ENCODE data around the gene LCN10.
"Not testable (repeated sequence)": the region's sequence is repeated elsewhere in the genome, so short reads cannot be mapped to it uniquely, and the experiment has no call there.

Gene LCN10

DNA sequence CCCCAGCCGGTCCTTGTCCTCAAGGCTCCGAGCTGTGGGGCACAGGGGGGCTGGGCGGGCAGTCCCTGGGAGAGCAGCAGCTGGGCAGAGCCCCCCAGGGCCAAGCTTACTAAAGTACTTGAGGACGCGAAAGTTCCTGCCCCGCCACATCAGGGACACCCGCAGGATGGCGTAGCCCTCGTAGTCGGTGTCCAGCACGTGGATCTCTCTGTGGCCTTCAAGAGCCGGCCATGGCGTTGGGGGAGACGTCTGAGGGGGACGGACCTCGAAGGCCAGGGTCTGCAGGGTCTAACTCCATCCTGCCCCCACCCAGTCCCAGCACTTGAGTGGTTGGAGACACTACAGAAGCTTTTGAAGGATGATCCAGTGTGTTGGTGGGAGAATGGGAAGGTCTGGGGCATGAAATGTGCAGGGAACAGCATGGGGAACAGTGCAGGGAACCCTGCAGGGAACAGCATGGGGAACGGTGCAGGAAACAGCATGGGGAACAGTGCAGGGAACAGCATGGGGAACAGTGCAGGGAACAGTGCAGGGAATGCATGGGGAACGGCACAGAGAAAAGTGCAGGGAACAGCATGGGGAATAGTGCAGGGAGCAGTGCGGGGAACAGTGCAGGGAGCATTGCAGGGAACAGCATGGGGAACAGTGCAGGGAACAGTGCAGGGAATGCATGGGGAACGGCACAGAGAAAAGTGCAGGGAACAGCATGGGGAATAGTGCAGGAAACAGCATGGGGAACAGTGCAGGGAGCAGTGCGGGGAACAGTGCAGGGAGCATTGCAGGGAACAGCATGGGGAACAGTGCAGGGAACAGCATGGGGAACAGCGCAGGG, 12.8 kb upstream of the LCN10 start:
- not testable (repeated sequence) for DNase-seq (ENCODE audit: insufficient read length, low spot score); FAIRE-seq

GRCh38 chr9:136754626-136755301, 12.0 kb upstream of the LCN10 start:
- FAIRE-seq = no peak
- no peak for DNase-seq (ENCODE audit: insufficient read length, low spot score)

DNA sequence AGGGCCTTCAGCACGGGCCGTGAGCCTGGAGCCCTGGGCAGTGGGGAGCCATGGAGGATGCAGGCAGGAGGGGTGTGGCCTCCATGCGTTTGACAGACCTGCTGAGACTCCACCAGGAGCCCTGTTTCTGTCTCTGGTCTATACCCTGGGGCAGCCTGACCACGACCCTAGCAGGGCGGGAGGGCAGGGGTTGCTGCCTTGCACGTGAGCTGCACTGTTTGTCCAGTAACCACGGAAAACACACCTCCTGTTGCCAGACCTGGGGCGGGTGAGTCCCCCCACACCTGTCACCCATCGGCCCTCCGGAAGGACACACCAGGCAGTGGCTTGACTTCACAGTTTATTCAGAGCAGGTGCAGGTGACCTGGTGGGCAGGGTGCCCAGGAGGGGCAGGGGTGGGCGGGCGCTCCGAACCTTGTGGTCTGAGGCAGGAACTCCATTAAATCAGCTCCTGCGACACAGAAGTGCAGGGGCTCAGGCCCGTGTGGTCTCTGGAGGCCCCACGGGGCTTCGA, 11.4 kb upstream of the LCN10 start:
- DNase-seq (ENCODE audit: insufficient read length, low spot score) (no peak), FAIRE-seq (no peak)

DNA sequence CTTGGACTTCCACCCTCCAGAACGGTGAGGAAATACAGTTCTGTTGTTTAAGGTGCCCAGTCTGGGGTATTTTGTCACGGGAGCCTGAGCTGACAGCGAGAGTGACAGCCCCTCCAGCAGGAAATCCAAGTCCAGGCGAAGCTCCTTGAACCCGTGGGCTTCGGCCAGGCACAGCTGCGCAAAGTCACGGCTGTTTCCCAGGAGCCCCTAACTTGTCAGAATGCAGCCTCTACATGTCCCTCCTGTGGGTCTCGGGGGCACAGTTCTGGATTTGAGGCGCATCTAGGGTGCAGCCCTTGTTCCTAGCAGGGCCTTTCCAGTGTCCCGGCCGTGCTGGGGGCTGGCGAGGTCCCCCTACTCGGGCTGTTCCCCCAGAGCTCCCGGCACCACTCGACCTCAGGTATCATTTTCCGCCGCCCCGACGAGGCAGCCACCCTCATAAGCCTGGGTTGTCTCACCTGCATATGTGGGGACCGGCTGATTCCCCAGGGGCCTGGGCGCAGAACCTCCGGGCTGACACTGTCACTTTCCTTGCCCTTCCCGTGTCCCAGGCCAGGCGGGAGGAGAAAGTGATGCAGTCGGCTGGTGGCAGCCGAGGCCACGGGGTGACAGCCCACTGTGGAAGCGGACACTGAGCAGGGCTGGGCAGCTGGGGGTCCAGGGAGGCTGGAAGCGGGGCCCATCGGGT, 10.8 kb upstream of the LCN10 start:
- FAIRE-seq (no peak), DNase-seq (ENCODE audit: insufficient read length, low spot score) (no peak)

- DNase-seq (ENCODE audit: insufficient read length, low spot score) (no peak), FAIRE-seq (no peak)
These were observed 9.1 kb upstream of the LCN10 start for GRCh38 chr9:136751814-136752213.

GRCh38 chr9:136751244-136751643, 8.5 kb upstream of the LCN10 start:
- DNase-seq (ENCODE audit: insufficient read length, low spot score) = no peak

DNA sequence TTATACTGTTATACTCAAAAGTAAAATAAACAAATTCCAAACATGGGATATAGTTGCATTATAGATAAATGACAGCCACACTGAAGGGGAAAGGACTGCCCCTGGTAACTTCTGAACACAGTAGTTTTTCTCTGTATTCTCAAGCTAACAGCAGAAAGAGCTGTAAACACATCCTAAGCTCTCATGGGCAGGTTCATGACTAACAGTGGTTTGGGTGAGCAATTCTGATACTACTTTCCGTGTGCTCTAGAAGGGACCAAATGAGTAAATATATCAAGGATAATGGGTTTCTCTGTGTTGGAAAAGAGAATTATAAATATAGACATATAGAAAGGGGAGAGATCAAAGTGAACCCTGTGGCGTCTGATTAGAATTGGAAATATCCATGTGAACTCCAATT, 7.8 kb upstream of the LCN10 start:
- no peak for DNase-seq (ENCODE audit: insufficient read length, low spot score)

More at GRCh38 chr9:136751244-136751643, 8.5 kb upstream of the LCN10 start:
- FAIRE-seq = no peak

DNA sequence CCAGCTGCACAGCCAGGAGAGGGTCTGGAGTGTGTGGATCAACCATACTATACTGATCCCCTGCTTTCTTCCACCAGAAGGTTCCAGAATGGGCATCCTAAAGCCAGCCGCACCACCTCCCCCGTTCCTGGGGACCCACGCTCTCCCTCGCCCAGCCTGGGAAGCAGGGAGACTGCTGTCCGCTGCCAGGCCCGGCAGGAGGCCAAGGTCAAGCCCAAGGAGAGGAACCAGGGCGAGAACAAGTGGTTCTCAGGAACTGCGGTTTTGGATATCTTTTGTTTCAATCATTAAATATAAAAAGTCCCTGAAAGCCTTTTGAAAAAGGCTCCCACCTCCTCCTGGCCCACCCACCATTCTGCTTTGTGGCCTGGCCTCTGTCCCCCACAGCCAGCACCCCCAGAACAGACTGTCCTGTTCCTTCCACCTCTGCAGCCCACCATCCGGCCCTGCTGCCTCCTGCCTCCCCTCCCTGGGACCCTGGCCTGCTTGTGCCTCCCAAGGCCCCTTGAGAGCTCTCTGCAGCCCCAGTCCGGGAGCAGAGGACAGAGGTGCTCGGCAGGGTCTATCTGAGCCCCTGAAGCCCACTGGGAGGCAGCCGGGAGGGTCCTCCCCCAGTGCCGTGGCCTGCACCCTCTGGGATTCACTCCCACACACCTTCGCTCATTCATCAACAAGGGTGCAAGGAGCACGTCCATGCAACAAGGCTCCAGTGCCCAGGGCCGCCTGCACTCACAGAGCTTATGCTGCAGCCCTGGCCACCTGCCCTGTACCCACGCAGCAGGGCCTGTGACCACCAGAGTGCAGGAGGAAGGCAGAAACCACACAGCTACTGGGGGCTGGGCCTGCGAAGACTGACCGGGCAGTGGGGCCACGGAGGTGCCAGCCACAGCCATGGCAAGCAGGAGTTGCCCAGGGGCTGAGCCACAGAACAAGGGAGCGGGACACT, 6.2 kb upstream of the LCN10 start:
- no peak for FAIRE-seq
- no peak for DNase-seq (ENCODE audit: insufficient read length, low spot score)

More for the DNA sequence above, 7.8 kb upstream of the LCN10 start:
- FAIRE-seq = no peak

DNA sequence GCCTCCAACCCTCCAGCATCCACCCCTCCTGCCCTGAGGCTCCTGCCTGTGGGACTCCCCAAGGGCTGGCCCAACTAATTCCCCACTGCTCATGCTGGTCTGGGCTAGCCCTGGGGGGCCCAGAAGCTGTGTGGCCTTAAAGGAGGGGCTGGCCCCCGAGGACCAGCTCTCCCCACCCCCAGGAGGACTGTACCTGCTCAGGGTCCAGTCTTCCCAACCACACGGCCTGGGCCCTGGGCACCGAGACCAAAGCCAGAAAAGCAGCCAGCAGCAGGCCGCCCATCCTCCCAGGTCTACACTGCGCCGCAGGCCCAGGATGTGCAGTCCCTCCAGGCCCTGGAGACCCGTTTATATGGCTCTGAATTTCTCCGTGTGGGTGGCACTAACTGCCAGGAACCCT, 5.5 kb upstream of the LCN10 start, which contains the start of gene LCN6:
Gene LCN6 (minus strand): TSS at position 325 of the 400 bp plus-strand sequence. CDS start 42 bp downstream, at position 283.
- DNase-seq (ENCODE audit: insufficient read length, low spot score) = no peak

GRCh38 chr9:136747161-136748060, 4.7 kb upstream of the LCN10 start:
- DNase-seq (ENCODE audit: insufficient read length, low spot score) (no peak), FAIRE-seq (no peak)

More for the DNA sequence above, 5.5 kb upstream of the LCN10 start, which contains the start of gene LCN6:
- FAIRE-seq = no peak

- no peak for FAIRE-seq
- DNase-seq (ENCODE audit: insufficient read length, low spot score) = no peak
These were observed 3.9 kb upstream of the LCN10 start for GRCh38 chr9:136746621-136747020.

DNA sequence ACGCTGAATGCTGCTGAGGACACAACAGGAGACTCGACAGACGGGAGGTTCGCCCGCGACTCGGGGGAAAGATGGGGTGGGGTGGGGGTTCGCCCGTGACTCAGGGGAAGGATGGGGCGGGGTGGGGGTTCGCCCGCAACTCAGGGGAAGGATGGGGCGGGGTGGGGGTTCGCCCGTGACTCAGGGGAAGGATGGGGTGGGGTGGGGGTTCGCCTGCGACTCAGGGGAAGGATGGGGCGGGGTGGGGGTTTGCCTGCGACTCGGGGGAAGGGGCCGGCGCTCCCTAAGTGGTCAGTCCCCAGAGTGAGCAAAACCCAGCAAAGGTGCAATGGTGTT, 3.4 kb upstream of the LCN10 start:
- FAIRE-seq (no peak), DNase-seq (ENCODE audit: insufficient read length, low spot score) (no peak)

DNA sequence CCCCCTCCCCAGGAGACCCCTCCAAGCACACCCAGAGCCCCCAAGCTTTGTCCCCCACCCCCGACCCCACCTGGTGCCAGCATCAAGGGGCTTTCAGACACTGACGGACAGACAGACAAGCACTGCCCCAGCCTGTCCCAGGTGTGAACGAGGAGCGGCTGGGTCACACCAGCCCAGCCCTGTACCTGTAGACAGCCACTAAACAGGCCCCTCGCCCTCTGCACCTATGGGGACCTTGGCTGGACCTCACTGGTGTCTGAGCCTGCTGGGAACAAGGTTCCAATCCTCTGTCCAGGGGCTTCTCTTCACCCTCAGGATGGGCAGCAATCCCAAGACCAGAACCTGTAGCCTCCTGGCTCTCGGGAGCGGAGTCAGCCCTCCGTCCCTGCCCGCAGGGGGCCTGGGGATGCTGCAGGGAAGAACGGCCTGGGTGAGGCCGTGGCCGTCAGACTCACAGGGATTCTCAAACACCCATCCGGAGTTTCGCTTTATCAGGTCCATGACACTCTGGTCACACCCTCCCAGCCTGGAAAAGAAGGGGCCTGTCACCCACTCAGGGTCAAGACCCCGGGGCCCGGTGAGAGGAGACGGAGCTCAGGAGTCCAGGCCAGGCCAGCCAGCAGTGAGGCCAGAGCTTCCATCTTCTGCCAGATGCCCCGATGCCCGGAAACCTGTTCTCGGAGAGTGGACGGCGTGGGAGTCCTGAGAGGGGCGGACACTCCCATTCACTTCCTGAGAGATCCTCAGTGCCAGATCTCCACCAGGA, 2.8 kb upstream of the LCN10 start:
- DNase-seq (ENCODE audit: insufficient read length, low spot score) = no peak
- no peak for FAIRE-seq

GRCh38 chr9:136744773-136745172, 2.0 kb upstream of the LCN10 start:
- no peak for DNase-seq (ENCODE audit: insufficient read length, low spot score)
- FAIRE-seq = no peak

GRCh38 chr9:136743639-136744211, 985 bp upstream of the LCN10 start:
- FAIRE-seq = no peak
- DNase-seq (ENCODE audit: insufficient read length, low spot score) = no peak

GRCh38 chr9:136741883-136742571, 713 bp downstream of the LCN10 start:
- peak; percentile 52 for FAIRE-seq

More at GRCh38 chr9:136741883-136742571, 713 bp downstream of the LCN10 start:
- peak; percentile 77 for DNase-seq (ENCODE audit: insufficient read length, low spot score)
